SK-N-SH (cell line): Measurements from ENCODE around the gene ZG16B. TPM values are rescaled to one million over a fixed set of nuclear protein-coding genes. Genes with fewer than 3 reads are reported as not detected.

Source experiments
- CTCF ChIA-PET: fragments of 300-600, 350-600 bp; formaldehyde crosslinking; extraction: SDS; loops from one replicate; lab custom pipeline; 2021; lab: Yijun Ruan, JAX
- POLR2A ChIA-PET: fragments of 350-600 bp; sonication (Branson Sonifier 250); formaldehyde crosslinking; extraction: SDS; loops from one replicate; lab custom pipeline; 2020; ENCODE audit warnings: antibody characterized with exemption, inconsistent platforms; lab: Yijun Ruan, JAX
- DNase-seq: peaks from one replicate; pipeline ENCODE4 v3.0.0; 2012
- H2AFZ ChIP-seq: fragments of 200-600 bp; sonication (generic); 2 replicates; pipeline ENCODE4 v1.8.1; 2016; ENCODE audit warnings: antibody characterized with exemption, mild to moderate bottlenecking, low read depth
- H3F3A ChIP-seq: fragments of 200-600 bp; sonication (generic); replicated peaks from 2 replicates; pipeline ENCODE3; 2016; ENCODE audit warnings: antibody characterized with exemption, mild to moderate bottlenecking; ENCODE audit not compliant: insufficient read depth
- H3K27ac ChIP-seq, 2 experiments: fragments of 200-500 bp in 1 of 2; fragments of 200-600 bp in 1 of 2; sonication (Bioruptor generic) in 1 of 2; sonication (generic), shearing (Covaris generic) in 1 of 2; 2 replicates each; pipeline versions ENCODE4 v1.5.1 to v1.6.1; 2014 to 2016; ENCODE audit warnings: low read depth in 2 of 2, inconsistent platforms in 1 of 2, low read length in 1 of 2, mild to moderate bottlenecking in 1 of 2, mixed read lengths in 1 of 2
- H3K27me3 ChIP-seq: fragments of 200-600 bp; sonication (generic), shearing (Covaris generic); 2 replicates; pipeline ENCODE4 v1.6.1; 2016; ENCODE audit warnings: mixed run types; ENCODE audit not compliant: insufficient read depth
- H3K36me3 ChIP-seq, 2 experiments: fragments of 200-500 bp in 1 of 2; fragments of 200-600 bp in 1 of 2; sonication (Bioruptor generic) in 1 of 2; sonication (generic) in 1 of 2; replicated peaks in 1 of 2; 2 replicates each; pipeline versions ENCODE3 to v1.5.1; 2014 to 2016; ENCODE audit warnings: low read length in 1 of 2, mild to moderate bottlenecking in 1 of 2; ENCODE audit not compliant: insufficient read depth in 2 of 2, control insufficient read depth in 1 of 2
- H3K4me1 ChIP-seq, 2 experiments: fragments of 200-500 bp in 1 of 2; fragments of 200-600 bp in 1 of 2; sonication (Bioruptor generic) in 1 of 2; sonication (generic), shearing (Covaris generic) in 1 of 2; 2 replicates each; pipeline versions ENCODE4 v1.5.1 to v1.6.1; 2014 to 2016; ENCODE audit warnings: low read depth in 1 of 2, low read length in 1 of 2, mixed run types in 1 of 2; ENCODE audit not compliant: insufficient read depth in 2 of 2, control insufficient read depth in 1 of 2
- H3K4me2 ChIP-seq: fragments of 200-600 bp; sonication (generic), shearing (Covaris generic); 2 replicates; pipeline ENCODE4 v1.6.1; 2017; ENCODE audit warnings: mixed run types
- H3K4me3 ChIP-seq, 2 experiments: fragments of 200-500 bp in 1 of 2; fragments of 200-600 bp in 1 of 2; sonication (Bioruptor generic) in 1 of 2; sonication (generic), shearing (Covaris generic) in 1 of 2; 2 replicates each; pipeline versions ENCODE4 v1.5.1 to v1.8.1; 2014 to 2016; ENCODE audit warnings: low read depth in 2 of 2, inconsistent platforms in 1 of 2, low read length in 1 of 2, mild to moderate bottlenecking in 1 of 2, mixed read lengths in 1 of 2, moderate library complexity in 1 of 2
- H3K79me2 ChIP-seq: fragments of 200-600 bp; sonication (generic); 2 replicates; pipeline ENCODE4 v1.8.1; 2017; ENCODE audit warnings: mild to moderate bottlenecking; ENCODE audit not compliant: insufficient read depth
- H3K9ac ChIP-seq: fragments of 200-600 bp; sonication (generic); 2 replicates; pipeline ENCODE4 v1.6.1; 2017; ENCODE audit warnings: mixed run types
- H3K9me2 ChIP-seq: fragments of 200-600 bp; sonication (generic); 2 replicates; pipeline ENCODE4 v1.6.1; 2017; ENCODE audit warnings: mixed run types
- H3K9me3 ChIP-seq: fragments of 200-600 bp; sonication (generic); 2 replicates; pipeline ENCODE4 v1.6.1; 2017; ENCODE audit warnings: mixed run types, mild to moderate bottlenecking, moderate library complexity
- H4K20me1 ChIP-seq: fragments of 200-600 bp; sonication (generic); 2 replicates; pipeline ENCODE4 v1.6.1; 2017; ENCODE audit warnings: mild to moderate bottlenecking, mixed run types; ENCODE audit not compliant: insufficient read depth
- CHD2 ChIP-seq: fragments of 150-350 bp; IDR thresholded peaks from 2 replicates; pipeline ENCODE4 v1.6.1; 2018; ENCODE audit warnings: low read length; ENCODE audit not compliant: partially characterized antibody
- EZH2phosphoT487 ChIP-seq: fragments of 200-600 bp; sonication (generic); IDR thresholded peaks from 2 replicates; pipeline ENCODE4 v1.6.1; 2017; ENCODE audit warnings: low read depth, mixed run types, mild to moderate bottlenecking, antibody characterized with exemption, moderate library complexity, borderline replicate concordance
- FOSL2 ChIP-seq: IDR thresholded peaks from 2 replicates; pipeline ENCODE4 v1.4.0; 2012; ENCODE audit warnings: low read depth, mild to moderate bottlenecking, moderate library complexity, borderline replicate concordance
- FOXJ3 ChIP-seq: sonication (generic); formaldehyde crosslinking; IDR thresholded peaks from 2 replicates; pipeline ENCODE4 v1.5.1; 2020; ENCODE audit warnings: mild to moderate bottlenecking, missing genetic modification reagents
- GATA2 ChIP-seq: sonication (generic); formaldehyde crosslinking; IDR thresholded peaks from 2 replicates; pipeline ENCODE4 v1.5.0; 2020; ENCODE audit warnings: mild to moderate bottlenecking, missing genetic modification reagents
- JUND ChIP-seq: IDR thresholded peaks from 2 replicates; pipeline ENCODE4 v1.4.0; 2012
- MEF2A ChIP-seq: IDR thresholded peaks from 2 replicates; pipeline ENCODE4 v1.4.0; 2012; ENCODE audit warnings: low read depth, borderline replicate concordance
- MXI1 ChIP-seq: IDR thresholded peaks from 2 replicates; pipeline ENCODE4 v1.6.1; 2012; ENCODE audit warnings: mild to moderate bottlenecking, low read depth, low read length, improper control_type of control experiment
- NFIC ChIP-seq: IDR thresholded peaks from 2 replicates; pipeline ENCODE4 v1.4.0; 2012; ENCODE audit warnings: borderline replicate concordance
- POLR2AphosphoS5 ChIP-seq: IDR thresholded peaks from 2 replicates; pipeline ENCODE4 v1.6.1; 2012; ENCODE audit warnings: low read depth, low read length
- RAD21 ChIP-seq: IDR thresholded peaks from 2 replicates; pipeline ENCODE4 v1.6.1; 2012; ENCODE audit warnings: mild to moderate bottlenecking, low read length
- RCOR1 ChIP-seq: fragments of 150-350 bp; IDR thresholded peaks from 2 replicates; pipeline ENCODE4 v1.6.1; 2017; ENCODE audit warnings: antibody characterized with exemption, low read length
- RFX5 ChIP-seq: IDR thresholded peaks from 2 replicates; pipeline ENCODE4 v1.6.1; 2012; ENCODE audit warnings: mild to moderate bottlenecking, improper control_type of control experiment, low read length
- RXRA ChIP-seq: IDR thresholded peaks from 2 replicates; pipeline ENCODE4 v1.4.0; 2012; ENCODE audit warnings: low read depth, mild to moderate bottlenecking, borderline replicate concordance
- SMC3 ChIP-seq: IDR thresholded peaks from 2 replicates; pipeline ENCODE4 v1.6.1; 2012; ENCODE audit warnings: low read depth, low read length, improper control_type of control experiment
- TEAD4 ChIP-seq: IDR thresholded peaks from 2 replicates; pipeline ENCODE4 v1.4.0; 2012; ENCODE audit warnings: mild to moderate bottlenecking, borderline replicate concordance; ENCODE audit not compliant: insufficient read depth
- YY1 ChIP-seq: IDR thresholded peaks from 2 replicates; pipeline ENCODE4 v1.4.0; 2012; ENCODE audit warnings: low read depth, mild to moderate bottlenecking
- WGBS: methylation state at CpG from one replicate; pipeline ENCODE4 v1.1.6; 2017; ENCODE audit warnings: low lambda C conversion rate; 5-methylcytosine and 5-hydroxymethylcytosine counted together
- polyA plus RNA-seq, 3 experiments: library from polyadenylated mRNA; depleted of rRNA; stranded (reverse); fragments of >200 nt; gene quantifications; 2 replicates each; pipeline ENCODE4 v1.2.3, GENCODE V29; 2012
- TF ChIP-seq, protein P1 (sequence below): IDR thresholded peaks from 2 replicates; pipeline ENCODE4 v1.6.1; 2012; ENCODE audit warnings: mild to moderate bottlenecking, low read depth, low read length, moderate library complexity
- TF ChIP-seq, protein P2 (sequence below): fragments of 200-600 bp; sonication (generic); IDR thresholded peaks from 2 replicates; pipeline ENCODE4 v1.6.1; 2017; ENCODE audit warnings: antibody characterized with exemption, mild to moderate bottlenecking, moderate library complexity
- TF ChIP-seq, protein P3 (sequence below): fragments of 150-350 bp; IDR thresholded peaks from 2 replicates; pipeline ENCODE4 v1.6.1; 2017; ENCODE audit warnings: antibody characterized with exemption, low read length, low read depth, borderline replicate concordance
- TF ChIP-seq, protein P4 (sequence below): IDR thresholded peaks from 2 replicates; pipeline ENCODE4 v1.4.0; 2012; ENCODE audit warnings: low read depth
- TF ChIP-seq, protein P5 (sequence below): fragments of 150-350 bp; IDR thresholded peaks from 2 replicates; pipeline ENCODE4 v1.6.1; 2016; ENCODE audit warnings: mild to moderate bottlenecking, low read depth, low read length
- TF ChIP-seq, protein P6 (sequence below): IDR thresholded peaks from 2 replicates; pipeline ENCODE4 v1.4.0; 2012; ENCODE audit warnings: low read depth, borderline replicate concordance

The ZG16B gene
- polyA plus RNA-seq, 1 of the 3 experiments (the other 2 are of a cell fraction): 0.26 TPM

DNA sequence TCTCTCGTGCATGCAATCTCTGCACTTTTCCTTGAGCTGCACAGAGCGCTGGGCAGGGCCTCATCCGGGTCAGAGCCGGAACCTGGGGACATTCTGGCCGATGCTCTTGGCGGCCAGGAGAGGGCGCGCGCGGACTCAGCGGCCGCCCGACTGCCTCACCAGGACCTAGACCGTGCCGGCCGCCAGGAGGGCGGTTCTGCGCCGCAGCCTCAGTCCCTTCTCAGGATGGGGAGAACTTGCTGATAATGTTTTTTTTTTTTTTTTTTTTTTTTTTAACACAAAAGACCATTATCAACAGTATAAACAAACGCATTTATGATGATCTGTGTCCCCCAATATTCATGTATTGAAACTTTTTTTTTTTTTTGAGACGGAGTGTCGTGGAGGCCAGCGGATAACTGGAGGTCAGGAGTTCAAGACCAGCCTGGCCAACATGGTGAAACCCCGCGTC is 44.8 kb downstream of the ZG16B start:
- no peaks in the 10 kb centered on the region for H4K20me1 ChIP-seq
- H2AFZ ChIP-seq: peak overlapping the region; percentile 41; the same call in 1 of the 2 replicates
- no peaks in the 10 kb centered on the region for H3K27me3 ChIP-seq
- H3K27ac ChIP-seq: no peak overlapping the region
- POLR2A ChIA-PET: no interaction called here
- no peaks in the 10 kb centered on the region for H3K4me1 ChIP-seq
- 20% methylated on average over 16 of the region's 25 CpGs for WGBS
- H3F3A ChIP-seq: peaks cover 4% of the 10 kb centered on the region
- H3K79me2 ChIP-seq: no peaks in the 10 kb centered on the region
- no peak for TF ChIP-seq POLR2AphosphoS5
- TF ChIP-seq, protein P1, sequence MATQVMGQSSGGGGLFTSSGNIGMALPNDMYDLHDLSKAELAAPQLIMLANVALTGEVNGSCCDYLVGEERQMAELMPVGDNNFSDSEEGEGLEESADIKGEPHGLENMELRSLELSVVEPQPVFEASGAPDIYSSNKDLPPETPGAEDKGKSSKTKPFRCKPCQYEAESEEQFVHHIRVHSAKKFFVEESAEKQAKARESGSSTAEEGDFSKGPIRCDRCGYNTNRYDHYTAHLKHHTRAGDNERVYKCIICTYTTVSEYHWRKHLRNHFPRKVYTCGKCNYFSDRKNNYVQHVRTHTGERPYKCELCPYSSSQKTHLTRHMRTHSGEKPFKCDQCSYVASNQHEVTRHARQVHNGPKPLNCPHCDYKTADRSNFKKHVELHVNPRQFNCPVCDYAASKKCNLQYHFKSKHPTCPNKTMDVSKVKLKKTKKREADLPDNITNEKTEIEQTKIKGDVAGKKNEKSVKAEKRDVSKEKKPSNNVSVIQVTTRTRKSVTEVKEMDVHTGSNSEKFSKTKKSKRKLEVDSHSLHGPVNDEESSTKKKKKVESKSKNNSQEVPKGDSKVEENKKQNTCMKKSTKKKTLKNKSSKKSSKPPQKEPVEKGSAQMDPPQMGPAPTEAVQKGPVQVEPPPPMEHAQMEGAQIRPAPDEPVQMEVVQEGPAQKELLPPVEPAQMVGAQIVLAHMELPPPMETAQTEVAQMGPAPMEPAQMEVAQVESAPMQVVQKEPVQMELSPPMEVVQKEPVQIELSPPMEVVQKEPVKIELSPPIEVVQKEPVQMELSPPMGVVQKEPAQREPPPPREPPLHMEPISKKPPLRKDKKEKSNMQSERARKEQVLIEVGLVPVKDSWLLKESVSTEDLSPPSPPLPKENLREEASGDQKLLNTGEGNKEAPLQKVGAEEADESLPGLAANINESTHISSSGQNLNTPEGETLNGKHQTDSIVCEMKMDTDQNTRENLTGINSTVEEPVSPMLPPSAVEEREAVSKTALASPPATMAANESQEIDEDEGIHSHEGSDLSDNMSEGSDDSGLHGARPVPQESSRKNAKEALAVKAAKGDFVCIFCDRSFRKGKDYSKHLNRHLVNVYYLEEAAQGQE: no peak
- no peak for TF ChIP-seq MEF2A
- no peak for TF ChIP-seq NFIC
- TF ChIP-seq, protein P2, sequence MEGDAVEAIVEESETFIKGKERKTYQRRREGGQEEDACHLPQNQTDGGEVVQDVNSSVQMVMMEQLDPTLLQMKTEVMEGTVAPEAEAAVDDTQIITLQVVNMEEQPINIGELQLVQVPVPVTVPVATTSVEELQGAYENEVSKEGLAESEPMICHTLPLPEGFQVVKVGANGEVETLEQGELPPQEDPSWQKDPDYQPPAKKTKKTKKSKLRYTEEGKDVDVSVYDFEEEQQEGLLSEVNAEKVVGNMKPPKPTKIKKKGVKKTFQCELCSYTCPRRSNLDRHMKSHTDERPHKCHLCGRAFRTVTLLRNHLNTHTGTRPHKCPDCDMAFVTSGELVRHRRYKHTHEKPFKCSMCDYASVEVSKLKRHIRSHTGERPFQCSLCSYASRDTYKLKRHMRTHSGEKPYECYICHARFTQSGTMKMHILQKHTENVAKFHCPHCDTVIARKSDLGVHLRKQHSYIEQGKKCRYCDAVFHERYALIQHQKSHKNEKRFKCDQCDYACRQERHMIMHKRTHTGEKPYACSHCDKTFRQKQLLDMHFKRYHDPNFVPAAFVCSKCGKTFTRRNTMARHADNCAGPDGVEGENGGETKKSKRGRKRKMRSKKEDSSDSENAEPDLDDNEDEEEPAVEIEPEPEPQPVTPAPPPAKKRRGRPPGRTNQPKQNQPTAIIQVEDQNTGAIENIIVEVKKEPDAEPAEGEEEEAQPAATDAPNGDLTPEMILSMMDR: peak; percentile 97
- TF ChIP-seq GATA2: no peak
- TF ChIP-seq MXI1: no peak
- TF ChIP-seq RXRA: no peak
- TF ChIP-seq, protein P3, sequence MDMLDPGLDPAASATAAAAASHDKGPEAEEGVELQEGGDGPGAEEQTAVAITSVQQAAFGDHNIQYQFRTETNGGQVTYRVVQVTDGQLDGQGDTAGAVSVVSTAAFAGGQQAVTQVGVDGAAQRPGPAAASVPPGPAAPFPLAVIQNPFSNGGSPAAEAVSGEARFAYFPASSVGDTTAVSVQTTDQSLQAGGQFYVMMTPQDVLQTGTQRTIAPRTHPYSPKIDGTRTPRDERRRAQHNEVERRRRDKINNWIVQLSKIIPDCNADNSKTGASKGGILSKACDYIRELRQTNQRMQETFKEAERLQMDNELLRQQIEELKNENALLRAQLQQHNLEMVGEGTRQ: no peak
- TF ChIP-seq, protein P4, sequence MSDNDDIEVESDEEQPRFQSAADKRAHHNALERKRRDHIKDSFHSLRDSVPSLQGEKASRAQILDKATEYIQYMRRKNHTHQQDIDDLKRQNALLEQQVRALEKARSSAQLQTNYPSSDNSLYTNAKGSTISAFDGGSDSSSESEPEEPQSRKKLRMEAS: no peak
- TF ChIP-seq, protein P5, sequence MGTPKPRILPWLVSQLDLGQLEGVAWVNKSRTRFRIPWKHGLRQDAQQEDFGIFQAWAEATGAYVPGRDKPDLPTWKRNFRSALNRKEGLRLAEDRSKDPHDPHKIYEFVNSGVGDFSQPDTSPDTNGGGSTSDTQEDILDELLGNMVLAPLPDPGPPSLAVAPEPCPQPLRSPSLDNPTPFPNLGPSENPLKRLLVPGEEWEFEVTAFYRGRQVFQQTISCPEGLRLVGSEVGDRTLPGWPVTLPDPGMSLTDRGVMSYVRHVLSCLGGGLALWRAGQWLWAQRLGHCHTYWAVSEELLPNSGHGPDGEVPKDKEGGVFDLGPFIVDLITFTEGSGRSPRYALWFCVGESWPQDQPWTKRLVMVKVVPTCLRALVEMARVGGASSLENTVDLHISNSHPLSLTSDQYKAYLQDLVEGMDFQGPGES: no peak
- TF ChIP-seq, protein P6, sequence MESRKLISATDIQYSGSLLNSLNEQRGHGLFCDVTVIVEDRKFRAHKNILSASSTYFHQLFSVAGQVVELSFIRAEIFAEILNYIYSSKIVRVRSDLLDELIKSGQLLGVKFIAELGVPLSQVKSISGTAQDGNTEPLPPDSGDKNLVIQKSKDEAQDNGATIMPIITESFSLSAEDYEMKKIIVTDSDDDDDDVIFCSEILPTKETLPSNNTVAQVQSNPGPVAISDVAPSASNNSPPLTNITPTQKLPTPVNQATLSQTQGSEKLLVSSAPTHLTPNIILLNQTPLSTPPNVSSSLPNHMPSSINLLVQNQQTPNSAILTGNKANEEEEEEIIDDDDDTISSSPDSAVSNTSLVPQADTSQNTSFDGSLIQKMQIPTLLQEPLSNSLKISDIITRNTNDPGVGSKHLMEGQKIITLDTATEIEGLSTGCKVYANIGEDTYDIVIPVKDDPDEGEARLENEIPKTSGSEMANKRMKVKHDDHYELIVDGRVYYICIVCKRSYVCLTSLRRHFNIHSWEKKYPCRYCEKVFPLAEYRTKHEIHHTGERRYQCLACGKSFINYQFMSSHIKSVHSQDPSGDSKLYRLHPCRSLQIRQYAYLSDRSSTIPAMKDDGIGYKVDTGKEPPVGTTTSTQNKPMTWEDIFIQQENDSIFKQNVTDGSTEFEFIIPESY: no peak
- TF ChIP-seq CHD2: no peak
- no peak for TF ChIP-seq FOSL2
- TF ChIP-seq RCOR1: peak; percentile 66; the same call in 1 of the 2 replicates
- no peak for TF ChIP-seq JUND
- TF ChIP-seq SMC3: peak; percentile 82
- TF ChIP-seq FOXJ3 (CRISPR knock-in tag): 0 out of 2 replicates have a peak, but pooled peaks have one; percentile 13
- TF ChIP-seq TEAD4: no peak
- peak; percentile 68 for TF ChIP-seq RAD21
- TF ChIP-seq EZH2phosphoT487: no peak
- no peak for TF ChIP-seq RFX5
- TF ChIP-seq YY1: no peak
- TF ChIP-seq, all 33 proteins: peak for 5
- DNase-seq: peak; percentile 89
- CTCF ChIA-PET: interaction anchor here (1.0 to 10.9 kb wide), 7 partner anchors 12 to 85 kb away, joined by 3 to 144 read pairs (median 4); partner anchors contain the start of gene FLYWCH1
- Histone ChIP-seq H3K9me2 (no peaks in the 10 kb centered on the region), H3K36me3 (no peaks in the 10 kb centered on the region), H3K4me3 (peak overlapping the region in 1 of 2 experiments; percentile 32; a peak in 1 of 4 replicates), H3K9me3 (no peaks in the 10 kb centered on the region), H3K9ac (no peak overlapping the region), H3K4me2 (no peak overlapping the region)
